ENCODE data around the gene MIB1.

GRCh38 chr18:21735452-21736015, 5.1 kb upstream of the MIB1 start:
- TF ChIP-seq CTCF (conservative IDR thresholded peaks at IDR 0.05 in 1 of 2, IDR thresholded peaks at IDR 0.05 in 1 of 2; ENCODE audit: low read depth in 1 of 2, low read length in 2 of 2), result no peak
- TF ChIP-seq EZH2 (IDR thresholded peaks at IDR 0.05; ENCODE audit: low read length, missing control alignments), result no peak

Data from fibroblast of lung (primary cell).